GM19463 (cell line): ENCODE data around the gene NTF3.

Experiments
- ATAC-seq: cut with Tn5 transposase; IDR thresholded peaks from one replicate; pipeline ENCODE4 v1.9.1; 2021; ENCODE audit warnings: mild to moderate bottlenecking, moderate library complexity; ENCODE audit not compliant: unreplicated experiment

NTF3 gene

GRCh38 chr12:5432011-5432400 is at the start of gene NTF3:
Gene NTF3, plus strand, starts transcription at chr12:5432108. Its CDS starts 217 bp downstream, at chr12:5432325.
- ATAC-seq, result no peak

- no peak for ATAC-seq
Measured at GRCh38 chr12:5384015-5384414, 47.9 kb upstream of the NTF3 start.

- ATAC-seq, result no peak
Measured at GRCh38 chr12:5388581-5389535, 43.0 kb upstream of the NTF3 start.

GRCh38 chr12:5390174-5390799 is 41.6 kb upstream of the NTF3 start:
- no peak for ATAC-seq

- no peak for ATAC-seq
Measured at GRCh38 chr12:5391653-5392052, 40.3 kb upstream of the NTF3 start.

- ATAC-seq, result no peak
Measured at GRCh38 chr12:5392961-5393360, 38.9 kb upstream of the NTF3 start.

- ATAC-seq, result no peak
Measured at GRCh38 chr12:5395443-5396271, 36.3 kb upstream of the NTF3 start.

GRCh38 chr12:5396541-5396940 is 35.4 kb upstream of the NTF3 start:
- no peak for ATAC-seq

GRCh38 chr12:5399266-5399665 is 32.6 kb upstream of the NTF3 start:
- no peak for ATAC-seq

GRCh38 chr12:5402009-5402935 is 29.6 kb upstream of the NTF3 start:
- no peak for ATAC-seq

GRCh38 chr12:5403411-5403810 is 28.5 kb upstream of the NTF3 start:
- ATAC-seq, result no peak

GRCh38 chr12:5407034-5407856 is 24.7 kb upstream of the NTF3 start:
- ATAC-seq, result no peak

- ATAC-seq, result no peak
Measured at GRCh38 chr12:5409619-5410018, 22.3 kb upstream of the NTF3 start.

- ATAC-seq, result no peak
Measured at GRCh38 chr12:5416571-5416970, 15.3 kb upstream of the NTF3 start.

GRCh38 chr12:5417500-5417899 is 14.4 kb upstream of the NTF3 start:
- ATAC-seq, result no peak

GRCh38 chr12:5428332-5429221 is 3.3 kb upstream of the NTF3 start:
- no peak for ATAC-seq

GRCh38 chr12:5429741-5430557 is 2.0 kb upstream of the NTF3 start:
- no peak for ATAC-seq
